H1 (cell line): Measurements from ENCODE around the gene COA3. TPM values are rescaled to one million over a fixed set of nuclear protein-coding genes. Genes with fewer than 3 reads are reported as not detected.

ENCODE experiments used
- TAF7 ChIP-seq: optimal IDR thresholded peaks from 2 replicates; pipeline ENCODE3; 2011; ENCODE audit warnings: low read depth, mild to moderate bottlenecking, inconsistent platforms, low read length, moderate library complexity, borderline replicate concordance
- TCF12 ChIP-seq: IDR thresholded peaks from 2 replicates; pipeline ENCODE4 v1.6.1; 2011; ENCODE audit warnings: low read depth, mild to moderate bottlenecking, low read length
- polyA plus RNA-seq, 7 experiments: library from polyadenylated mRNA; depleted of rRNA in 3 of 7; stranded (reverse) in 5 of 7; unstranded in 2 of 7; fragments of >200 nt in 5 of 7; fragments of 200-250 nt in 2 of 7; gene quantifications; 1 replicate in 5 of 7; 2 replicates in 1 of 7; 4 replicates in 1 of 7; pipeline versions ENCODE4 v1.2.1 to v1.2.3, GENCODE V29; 2011 to 2013; ENCODE audit warnings: missing spikeins in 2 of 7, mixed read lengths in 2 of 7
- total RNA-seq: library from RNA; stranded (reverse); fragmentation: NEBNext Ultra II Directional; extraction: Animal tissue kit (Norgen Biotek cat#: 25700); gene quantifications from 2 replicates; pipeline ENCODE4 v1.2.1, GENCODE V29; 2021
- TF ChIP-seq, protein P1 (sequence below): fragments of 300-600 bp; sonication (generic); IDR thresholded peaks from 2 replicates; pipeline ENCODE4 v1.7.1; 2012; ENCODE audit warnings: low read length, moderate library complexity, mild to moderate bottlenecking, inconsistent platforms; ENCODE audit not compliant: insufficient replicate concordance
- TF ChIP-seq, protein P2 (sequence below), 3 experiments: IDR thresholded peaks; 1 replicate in 2 of 3; 2 replicates in 1 of 3; pipeline versions ENCODE4 v1.5.1 to v1.6.1; 2011; ENCODE audit warnings: low read length in 3 of 3, mild to moderate bottlenecking in 3 of 3, inconsistent platforms in 2 of 3, low read depth in 1 of 3, moderate library complexity in 1 of 3; ENCODE audit not compliant: insufficient read depth in 1 of 3; ENCODE audit errors: control extremely low read depth in 1 of 3

Gene COA3
- total and polyA plus RNA-seq, 2 of the 8 experiments (the other 6 are each of a cell fraction or from before 2014, with no cell fraction given): 68.4 to 143 TPM

DNA sequence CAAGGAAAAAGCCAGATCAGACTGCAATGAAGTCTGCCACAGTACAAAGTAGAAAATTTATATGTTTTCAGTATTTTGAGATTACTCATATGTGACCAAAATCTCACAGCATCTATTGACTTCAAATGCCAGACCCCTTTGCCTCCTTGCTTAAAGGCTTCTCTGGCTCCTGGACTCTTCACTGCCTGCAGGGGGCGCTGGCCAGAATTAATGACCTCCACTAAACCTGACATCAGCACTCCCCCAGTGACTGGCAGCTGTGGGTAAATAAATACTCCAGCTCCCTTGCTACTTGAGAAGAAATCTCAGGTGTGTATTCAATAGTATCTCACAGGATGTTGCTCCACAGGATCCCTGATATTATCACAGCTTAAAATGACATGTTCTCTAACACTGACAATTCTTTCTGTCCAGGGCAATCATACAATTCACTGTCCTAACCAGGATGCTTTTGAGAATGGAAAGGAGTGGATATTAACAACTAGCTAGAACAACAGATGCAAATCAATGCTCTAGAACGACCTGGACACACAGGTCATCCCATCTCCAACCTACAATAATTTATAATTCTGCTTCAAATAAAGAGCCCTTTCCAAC lies 21.5 kb upstream of the COA3 start (continued):
- TF ChIP-seq, protein P1, sequence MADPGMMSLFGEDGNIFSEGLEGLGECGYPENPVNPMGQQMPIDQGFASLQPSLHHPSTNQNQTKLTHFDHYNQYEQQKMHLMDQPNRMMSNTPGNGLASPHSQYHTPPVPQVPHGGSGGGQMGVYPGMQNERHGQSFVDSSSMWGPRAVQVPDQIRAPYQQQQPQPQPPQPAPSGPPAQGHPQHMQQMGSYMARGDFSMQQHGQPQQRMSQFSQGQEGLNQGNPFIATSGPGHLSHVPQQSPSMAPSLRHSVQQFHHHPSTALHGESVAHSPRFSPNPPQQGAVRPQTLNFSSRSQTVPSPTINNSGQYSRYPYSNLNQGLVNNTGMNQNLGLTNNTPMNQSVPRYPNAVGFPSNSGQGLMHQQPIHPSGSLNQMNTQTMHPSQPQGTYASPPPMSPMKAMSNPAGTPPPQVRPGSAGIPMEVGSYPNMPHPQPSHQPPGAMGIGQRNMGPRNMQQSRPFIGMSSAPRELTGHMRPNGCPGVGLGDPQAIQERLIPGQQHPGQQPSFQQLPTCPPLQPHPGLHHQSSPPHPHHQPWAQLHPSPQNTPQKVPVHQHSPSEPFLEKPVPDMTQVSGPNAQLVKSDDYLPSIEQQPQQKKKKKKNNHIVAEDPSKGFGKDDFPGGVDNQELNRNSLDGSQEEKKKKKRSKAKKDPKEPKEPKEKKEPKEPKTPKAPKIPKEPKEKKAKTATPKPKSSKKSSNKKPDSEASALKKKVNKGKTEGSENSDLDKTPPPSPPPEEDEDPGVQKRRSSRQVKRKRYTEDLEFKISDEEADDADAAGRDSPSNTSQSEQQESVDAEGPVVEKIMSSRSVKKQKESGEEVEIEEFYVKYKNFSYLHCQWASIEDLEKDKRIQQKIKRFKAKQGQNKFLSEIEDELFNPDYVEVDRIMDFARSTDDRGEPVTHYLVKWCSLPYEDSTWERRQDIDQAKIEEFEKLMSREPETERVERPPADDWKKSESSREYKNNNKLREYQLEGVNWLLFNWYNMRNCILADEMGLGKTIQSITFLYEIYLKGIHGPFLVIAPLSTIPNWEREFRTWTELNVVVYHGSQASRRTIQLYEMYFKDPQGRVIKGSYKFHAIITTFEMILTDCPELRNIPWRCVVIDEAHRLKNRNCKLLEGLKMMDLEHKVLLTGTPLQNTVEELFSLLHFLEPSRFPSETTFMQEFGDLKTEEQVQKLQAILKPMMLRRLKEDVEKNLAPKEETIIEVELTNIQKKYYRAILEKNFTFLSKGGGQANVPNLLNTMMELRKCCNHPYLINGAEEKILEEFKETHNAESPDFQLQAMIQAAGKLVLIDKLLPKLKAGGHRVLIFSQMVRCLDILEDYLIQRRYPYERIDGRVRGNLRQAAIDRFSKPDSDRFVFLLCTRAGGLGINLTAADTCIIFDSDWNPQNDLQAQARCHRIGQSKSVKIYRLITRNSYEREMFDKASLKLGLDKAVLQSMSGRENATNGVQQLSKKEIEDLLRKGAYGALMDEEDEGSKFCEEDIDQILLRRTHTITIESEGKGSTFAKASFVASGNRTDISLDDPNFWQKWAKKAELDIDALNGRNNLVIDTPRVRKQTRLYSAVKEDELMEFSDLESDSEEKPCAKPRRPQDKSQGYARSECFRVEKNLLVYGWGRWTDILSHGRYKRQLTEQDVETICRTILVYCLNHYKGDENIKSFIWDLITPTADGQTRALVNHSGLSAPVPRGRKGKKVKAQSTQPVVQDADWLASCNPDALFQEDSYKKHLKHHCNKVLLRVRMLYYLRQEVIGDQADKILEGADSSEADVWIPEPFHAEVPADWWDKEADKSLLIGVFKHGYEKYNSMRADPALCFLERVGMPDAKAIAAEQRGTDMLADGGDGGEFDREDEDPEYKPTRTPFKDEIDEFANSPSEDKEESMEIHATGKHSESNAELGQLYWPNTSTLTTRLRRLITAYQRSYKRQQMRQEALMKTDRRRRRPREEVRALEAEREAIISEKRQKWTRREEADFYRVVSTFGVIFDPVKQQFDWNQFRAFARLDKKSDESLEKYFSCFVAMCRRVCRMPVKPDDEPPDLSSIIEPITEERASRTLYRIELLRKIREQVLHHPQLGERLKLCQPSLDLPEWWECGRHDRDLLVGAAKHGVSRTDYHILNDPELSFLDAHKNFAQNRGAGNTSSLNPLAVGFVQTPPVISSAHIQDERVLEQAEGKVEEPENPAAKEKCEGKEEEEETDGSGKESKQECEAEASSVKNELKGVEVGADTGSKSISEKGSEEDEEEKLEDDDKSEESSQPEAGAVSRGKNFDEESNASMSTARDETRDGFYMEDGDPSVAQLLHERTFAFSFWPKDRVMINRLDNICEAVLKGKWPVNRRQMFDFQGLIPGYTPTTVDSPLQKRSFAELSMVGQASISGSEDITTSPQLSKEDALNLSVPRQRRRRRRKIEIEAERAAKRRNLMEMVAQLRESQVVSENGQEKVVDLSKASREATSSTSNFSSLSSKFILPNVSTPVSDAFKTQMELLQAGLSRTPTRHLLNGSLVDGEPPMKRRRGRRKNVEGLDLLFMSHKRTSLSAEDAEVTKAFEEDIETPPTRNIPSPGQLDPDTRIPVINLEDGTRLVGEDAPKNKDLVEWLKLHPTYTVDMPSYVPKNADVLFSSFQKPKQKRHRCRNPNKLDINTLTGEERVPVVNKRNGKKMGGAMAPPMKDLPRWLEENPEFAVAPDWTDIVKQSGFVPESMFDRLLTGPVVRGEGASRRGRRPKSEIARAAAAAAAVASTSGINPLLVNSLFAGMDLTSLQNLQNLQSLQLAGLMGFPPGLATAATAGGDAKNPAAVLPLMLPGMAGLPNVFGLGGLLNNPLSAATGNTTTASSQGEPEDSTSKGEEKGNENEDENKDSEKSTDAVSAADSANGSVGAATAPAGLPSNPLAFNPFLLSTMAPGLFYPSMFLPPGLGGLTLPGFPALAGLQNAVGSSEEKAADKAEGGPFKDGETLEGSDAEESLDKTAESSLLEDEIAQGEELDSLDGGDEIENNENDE: no peak
- TF ChIP-seq, protein P2, sequence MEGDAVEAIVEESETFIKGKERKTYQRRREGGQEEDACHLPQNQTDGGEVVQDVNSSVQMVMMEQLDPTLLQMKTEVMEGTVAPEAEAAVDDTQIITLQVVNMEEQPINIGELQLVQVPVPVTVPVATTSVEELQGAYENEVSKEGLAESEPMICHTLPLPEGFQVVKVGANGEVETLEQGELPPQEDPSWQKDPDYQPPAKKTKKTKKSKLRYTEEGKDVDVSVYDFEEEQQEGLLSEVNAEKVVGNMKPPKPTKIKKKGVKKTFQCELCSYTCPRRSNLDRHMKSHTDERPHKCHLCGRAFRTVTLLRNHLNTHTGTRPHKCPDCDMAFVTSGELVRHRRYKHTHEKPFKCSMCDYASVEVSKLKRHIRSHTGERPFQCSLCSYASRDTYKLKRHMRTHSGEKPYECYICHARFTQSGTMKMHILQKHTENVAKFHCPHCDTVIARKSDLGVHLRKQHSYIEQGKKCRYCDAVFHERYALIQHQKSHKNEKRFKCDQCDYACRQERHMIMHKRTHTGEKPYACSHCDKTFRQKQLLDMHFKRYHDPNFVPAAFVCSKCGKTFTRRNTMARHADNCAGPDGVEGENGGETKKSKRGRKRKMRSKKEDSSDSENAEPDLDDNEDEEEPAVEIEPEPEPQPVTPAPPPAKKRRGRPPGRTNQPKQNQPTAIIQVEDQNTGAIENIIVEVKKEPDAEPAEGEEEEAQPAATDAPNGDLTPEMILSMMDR (IDR thresholded peaks at IDR 0.05; ENCODE audit: control extremely low read depth in 1 of 3, insufficient read depth in 1 of 3, low read depth in 1 of 3, low read length in 3 of 3): peak; percentile 76 to 83 (median 78)
- TF ChIP-seq TAF7: no peak
- TF ChIP-seq TCF12: no peak
